ENCODE data around the gene DCAF16. TPM values are rescaled to one million over a fixed set of nuclear protein-coding genes. Genes with fewer than 3 reads are reported as not detected.

Gene DCAF16
- total and polyA plus RNA-seq, 2 donors (not counting 1 experiment from before 2014, with no cell fraction given) = 18.2 to 68.1 TPM

- H3K27me3 ChIP-seq (replicated peaks in 1 of 4; ENCODE audit: control extremely low read depth in 1 of 4, control insufficient read depth in 3 of 4, insufficient read depth in 4 of 4, low read length in 3 of 4) = no peaks in the 10 kb centered on the region
- H3K9me3 ChIP-seq (ENCODE audit: control extremely low read depth in 1 of 3, control insufficient read depth in 2 of 3, insufficient read depth in 1 of 3, low read length in 2 of 3) = peaks cover 0 to 8% (median 0%) of the 10 kb centered on the region in 3 donors
- ChIA-PET POLR2A (no interaction called here), CTCF (interaction anchor here (1.0 kb wide), 1 partner anchor 47 kb away, joined by 3 read pairs; the partner anchor contains the start of gene DCAF16)
- WGBS (ENCODE audit: insufficient coverage) = 94% methylated on average over 1 of the region's 1 CpG
- no peaks in the 10 kb centered on the region for H4K20me1 ChIP-seq (ENCODE audit: control insufficient read depth, insufficient read depth, low read length, poor library complexity, severe bottlenecking)
- Mint-ChIP-seq H3K9me3 (ENCODE audit: insufficient read depth) (no peaks in the 10 kb centered on the region), H3K27ac (no peak overlapping the region), H3K4me1 (no peaks in the 10 kb centered on the region), H3K27me3 (peaks cover 11% of the 10 kb centered on the region), H3K4me3 (no peak overlapping the region)
- H2AFZ ChIP-seq (ENCODE audit: insufficient read depth, low read depth, low read length, poor library complexity, severe bottlenecking) = no peak overlapping the region
- H3K4me1 ChIP-seq (ENCODE audit: control insufficient read depth in 2 of 2, insufficient read depth in 2 of 2, low read length in 2 of 2) = no peaks in the 10 kb centered on the region
- H3K9ac ChIP-seq (ENCODE audit: low read length) = no peak overlapping the region
- no peaks in the 10 kb centered on the region for H3K79me2 ChIP-seq (ENCODE audit: control insufficient read depth, insufficient read depth, low read length)
- no peak overlapping the region for H3K4me3 ChIP-seq (ENCODE audit: control extremely low read depth in 1 of 5, extremely low read depth in 1 of 5, insufficient read depth in 1 of 5, low read depth in 2 of 5, low read length in 4 of 5)
- ATAC-seq (ENCODE audit: low read depth) (no peak), DNase-seq (no peak)
- no peak overlapping the region for H3K27ac ChIP-seq (ENCODE audit: low read length in 2 of 2)
- intact Hi-C loops (cut with micrococcal nuclease) = no loop called here
- no peak overlapping the region for H3K4me2 ChIP-seq (replicated peaks; ENCODE audit: low read depth, low read length, poor library complexity, severe bottlenecking)
- TF ChIP-seq CTCF (IDR thresholded peaks at IDR 0.05) (no peak), EZH2 (IDR thresholded peaks at IDR 0.05; ENCODE audit: borderline replicate concordance, insufficient read depth, low read depth, low read length, poor library complexity, severe bottlenecking) (no peak)
- H3K36me3 ChIP-seq (replicated peaks in 1 of 2; ENCODE audit: control extremely low read depth in 1 of 2, control insufficient read depth in 1 of 2, extremely low read depth in 1 of 2, insufficient read depth in 2 of 2, low read length in 1 of 2) = no peaks in the 10 kb centered on the region
These were observed 47.8 kb downstream of the DCAF16 start for GRCh38 chr4:17762726-17763125.

- Histone ChIP-seq H3K4me3 (ENCODE audit: control extremely low read depth in 1 of 5, extremely low read depth in 1 of 5, insufficient read depth in 1 of 5, low read depth in 2 of 5, low read length in 4 of 5) (no peak overlapping the region), H4K20me1 (ENCODE audit: control insufficient read depth, insufficient read depth, low read length, poor library complexity, severe bottlenecking) (no peaks in the 10 kb centered on the region), H3K9ac (ENCODE audit: low read length) (no peak overlapping the region), H3K4me1 (ENCODE audit: control insufficient read depth in 2 of 2, insufficient read depth in 2 of 2, low read length in 2 of 2) (no peaks in the 10 kb centered on the region), H3K27me3 (replicated peaks in 1 of 4; ENCODE audit: control extremely low read depth in 1 of 4, control insufficient read depth in 3 of 4, insufficient read depth in 4 of 4, low read length in 3 of 4) (no peaks in the 10 kb centered on the region), H2AFZ (ENCODE audit: insufficient read depth, low read depth, low read length, poor library complexity, severe bottlenecking) (no peak overlapping the region), H3K36me3 (replicated peaks in 1 of 2; ENCODE audit: control extremely low read depth in 1 of 2, control insufficient read depth in 1 of 2, extremely low read depth in 1 of 2, insufficient read depth in 2 of 2, low read length in 1 of 2) (no peaks in the 10 kb centered on the region), H3K27ac (ENCODE audit: low read length in 2 of 2) (no peak overlapping the region), H3K79me2 (ENCODE audit: control insufficient read depth, insufficient read depth, low read length) (no peaks in the 10 kb centered on the region), H3K9me3 (ENCODE audit: control extremely low read depth in 1 of 3, control insufficient read depth in 2 of 3, insufficient read depth in 1 of 3, low read length in 2 of 3) (peaks cover 0 to 3% (median 0%) of the 10 kb centered on the region in 3 donors), H3K4me2 (replicated peaks; ENCODE audit: low read depth, low read length, poor library complexity, severe bottlenecking) (no peak overlapping the region)
- POLR2A ChIA-PET = no interaction called here
- DNase-seq = no peak
- intact Hi-C loops (cut with micrococcal nuclease) = no loop called here
- no peak for ATAC-seq (ENCODE audit: low read depth)
- Mint-ChIP-seq H3K4me3 (no peak overlapping the region), H3K27ac (no peak overlapping the region), H3K27me3 (peaks cover 11% of the 10 kb centered on the region), H3K9me3 (ENCODE audit: insufficient read depth) (no peaks in the 10 kb centered on the region), H3K4me1 (no peaks in the 10 kb centered on the region)
- CTCF ChIA-PET = no interaction called here
- 75% methylated on average over 1 of the region's 1 CpG for WGBS (ENCODE audit: insufficient coverage)
- TF ChIP-seq EZH2 (IDR thresholded peaks at IDR 0.05; ENCODE audit: borderline replicate concordance, insufficient read depth, low read depth, low read length, poor library complexity, severe bottlenecking) (no peak), CTCF (IDR thresholded peaks at IDR 0.05) (no peak)
These were observed 49.5 kb downstream of the DCAF16 start for GRCh38 chr4:17761062-17761461.
